ENCODE data around the gene ALDH3A2. TPM values are rescaled to one million over a fixed set of nuclear protein-coding genes. Genes with fewer than 3 reads are reported as not detected.
A peak's percentile ranks its signal among the peaks of the same experiment; 100 is the strongest.

ALDH3A2 gene
- total RNA-seq, 2 experiments from 2014 or later: 29.9 to 30.5 TPM

DNA sequence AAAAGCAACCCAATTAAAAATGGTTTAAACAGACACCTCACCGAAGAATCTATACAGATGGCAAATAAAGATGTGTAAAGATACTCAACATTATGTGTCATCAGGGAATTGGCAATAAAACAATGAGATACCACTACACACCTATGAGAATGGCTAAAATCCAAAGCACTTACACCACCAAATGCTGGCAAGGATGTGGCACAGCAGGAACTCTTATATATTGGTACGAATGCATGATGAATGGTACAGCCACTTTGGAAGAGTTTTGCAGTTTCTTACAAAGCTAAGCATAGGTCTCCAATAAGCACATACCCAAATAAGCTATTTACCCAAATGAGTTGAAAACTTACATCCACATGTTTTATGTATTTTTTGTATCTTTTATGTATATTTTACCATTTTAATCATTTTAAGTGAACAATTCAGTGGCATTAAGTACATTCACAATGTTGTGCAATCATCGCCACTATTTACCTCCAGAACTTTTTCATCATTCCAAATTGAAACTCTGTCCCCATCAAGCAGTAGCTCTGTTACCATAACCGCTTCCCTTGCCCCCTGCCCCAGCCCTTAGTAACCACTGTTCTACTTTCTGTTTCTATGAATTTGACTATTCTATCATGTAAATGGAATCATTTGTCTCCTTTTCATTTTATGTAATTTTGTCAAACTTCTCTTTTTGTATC is 6.7 kb upstream of the ALDH3A2 start:
- Mint-ChIP-seq H3K9me3 (ENCODE audit: low read depth) (no peaks in the 10 kb centered on the region), H3K27me3 (peaks cover 58% of the 10 kb centered on the region), H3K4me1 (peaks cover 21% of the 10 kb centered on the region), H3K36me3 (no peaks in the 10 kb centered on the region), H3K4me3 (no peak overlapping the region), H3K27ac (no peak overlapping the region)
- CTCF ChIA-PET: interaction anchor here (1.9 kb wide), 1 partner anchor 120 kb away, joined by 6 read pairs; no protein-coding TSS in a partner anchor
- no peak for DNase-seq
- no peak for ATAC-seq

DNA sequence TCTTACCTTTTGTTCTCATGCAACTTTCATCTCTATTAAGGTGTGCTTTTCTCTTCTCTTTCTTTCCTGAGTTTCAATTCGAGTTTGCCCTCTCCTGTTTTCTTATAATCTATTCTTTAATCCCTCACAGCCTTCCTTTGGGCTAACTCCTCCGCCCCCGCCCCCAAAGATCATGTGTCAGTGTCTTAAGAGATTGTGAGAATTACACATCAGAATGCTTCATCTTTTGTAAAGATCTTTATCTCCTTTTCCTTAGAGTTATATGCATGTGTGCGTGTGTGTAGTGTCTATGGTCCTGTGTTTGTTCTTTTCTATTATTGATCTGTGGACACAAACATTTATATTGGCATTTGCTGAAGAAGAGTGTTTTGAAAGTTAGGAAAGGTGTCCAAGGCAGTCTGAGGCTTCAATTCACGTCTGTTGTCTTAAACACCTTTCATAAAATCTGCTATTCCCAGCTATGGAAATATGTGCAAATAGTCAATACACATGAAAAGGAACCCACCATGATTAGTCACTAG is 6.1 kb upstream of the ALDH3A2 start:
- H3K27ac Mint-ChIP-seq: no peak overlapping the region
- DNase-seq (no peak), ATAC-seq (no peak)
- no peak overlapping the region for H3K4me3 Mint-ChIP-seq
- H3K9me3 Mint-ChIP-seq (ENCODE audit: low read depth): no peaks in the 10 kb centered on the region
- CTCF ChIA-PET: interaction anchor here (0.6 kb wide), 1 partner anchor 21 kb away, joined by 3 read pairs; no protein-coding TSS in a partner anchor
- peaks cover 53% of the 10 kb centered on the region for H3K27me3 Mint-ChIP-seq
- H3K36me3 Mint-ChIP-seq: no peaks in the 10 kb centered on the region
- H3K4me1 Mint-ChIP-seq: peaks cover 27% of the 10 kb centered on the region

DNA sequence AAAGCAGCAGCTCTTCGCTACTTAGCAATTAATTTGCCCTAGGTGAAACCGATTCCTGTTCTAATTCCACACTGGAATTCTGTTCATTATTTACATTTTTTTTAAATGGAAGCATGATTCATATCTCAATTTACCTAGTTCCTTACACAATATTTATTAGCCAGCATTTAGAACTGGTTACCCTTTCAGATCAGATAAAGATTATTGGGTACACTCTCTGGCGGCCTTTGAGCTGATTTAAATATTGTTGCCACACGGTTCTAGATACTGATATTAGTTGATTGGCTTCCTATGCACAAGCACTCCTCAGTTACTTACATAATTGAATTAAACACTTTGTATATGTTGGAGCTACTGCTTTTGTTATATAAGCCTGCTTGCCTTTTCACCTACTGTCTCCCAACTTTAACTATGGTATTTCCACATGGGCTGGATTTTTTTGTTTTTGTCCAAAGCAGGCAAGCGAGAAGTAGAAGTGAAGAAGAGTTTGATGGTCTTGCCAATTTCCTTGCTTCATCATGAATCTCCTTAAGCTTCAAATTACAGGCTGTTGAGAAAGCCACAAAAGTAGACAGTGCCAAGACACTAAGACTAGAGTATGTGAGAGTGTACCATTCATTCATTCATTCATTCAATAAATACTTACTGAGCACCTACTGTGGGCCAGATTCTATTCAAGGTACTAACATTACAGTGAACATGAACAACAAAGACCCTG is 3.9 kb upstream of the ALDH3A2 start:
- no peaks in the 10 kb centered on the region for H3K36me3 Mint-ChIP-seq
- ATAC-seq: no peak
- H3K4me1 Mint-ChIP-seq: peaks cover 39% of the 10 kb centered on the region
- peaks cover 40% of the 10 kb centered on the region for H3K27me3 Mint-ChIP-seq
- no peak overlapping the region for H3K27ac Mint-ChIP-seq
- H3K4me3 Mint-ChIP-seq: no peak overlapping the region
- no peaks in the 10 kb centered on the region for H3K9me3 Mint-ChIP-seq (ENCODE audit: low read depth)
- no peak for DNase-seq
- CTCF ChIA-PET: interaction anchor here (1.6 to 5.1 kb wide), 5 partner anchors 11 to 282 kb away, joined by 3 to 24 read pairs (median 8); partner anchors contain the start of gene B9D1

DNA sequence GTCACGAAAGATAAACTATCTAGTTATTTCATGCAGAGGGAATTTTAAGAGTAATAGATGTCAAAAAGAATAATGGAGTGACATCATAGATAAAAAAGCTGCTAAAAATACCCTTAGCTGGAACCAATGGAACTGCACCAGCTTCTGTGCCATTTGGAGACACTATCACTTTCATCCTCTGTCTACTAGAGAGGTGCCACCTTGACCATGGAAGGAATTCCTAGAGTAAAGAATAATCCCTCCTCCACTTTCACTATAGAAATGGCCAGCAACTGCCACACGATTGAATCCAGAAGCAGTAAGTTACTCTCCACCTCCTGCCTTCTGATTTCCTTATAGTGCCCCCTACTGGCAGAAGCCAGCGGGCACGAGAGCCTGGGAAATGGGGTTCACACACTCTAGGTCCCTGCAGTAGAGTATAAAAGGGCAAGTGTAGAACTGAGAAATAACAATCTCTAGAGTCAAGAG is 2.8 kb upstream of the ALDH3A2 start:
- CTCF ChIA-PET: interaction anchor here (0.6 to 5.1 kb wide), 10 partner anchors 10 to 283 kb away, joined by 3 to 24 read pairs (median 5); partner anchors contain the start of gene B9D1
- no peak for ATAC-seq
- no peak overlapping the region for H3K4me3 Mint-ChIP-seq

DNA sequence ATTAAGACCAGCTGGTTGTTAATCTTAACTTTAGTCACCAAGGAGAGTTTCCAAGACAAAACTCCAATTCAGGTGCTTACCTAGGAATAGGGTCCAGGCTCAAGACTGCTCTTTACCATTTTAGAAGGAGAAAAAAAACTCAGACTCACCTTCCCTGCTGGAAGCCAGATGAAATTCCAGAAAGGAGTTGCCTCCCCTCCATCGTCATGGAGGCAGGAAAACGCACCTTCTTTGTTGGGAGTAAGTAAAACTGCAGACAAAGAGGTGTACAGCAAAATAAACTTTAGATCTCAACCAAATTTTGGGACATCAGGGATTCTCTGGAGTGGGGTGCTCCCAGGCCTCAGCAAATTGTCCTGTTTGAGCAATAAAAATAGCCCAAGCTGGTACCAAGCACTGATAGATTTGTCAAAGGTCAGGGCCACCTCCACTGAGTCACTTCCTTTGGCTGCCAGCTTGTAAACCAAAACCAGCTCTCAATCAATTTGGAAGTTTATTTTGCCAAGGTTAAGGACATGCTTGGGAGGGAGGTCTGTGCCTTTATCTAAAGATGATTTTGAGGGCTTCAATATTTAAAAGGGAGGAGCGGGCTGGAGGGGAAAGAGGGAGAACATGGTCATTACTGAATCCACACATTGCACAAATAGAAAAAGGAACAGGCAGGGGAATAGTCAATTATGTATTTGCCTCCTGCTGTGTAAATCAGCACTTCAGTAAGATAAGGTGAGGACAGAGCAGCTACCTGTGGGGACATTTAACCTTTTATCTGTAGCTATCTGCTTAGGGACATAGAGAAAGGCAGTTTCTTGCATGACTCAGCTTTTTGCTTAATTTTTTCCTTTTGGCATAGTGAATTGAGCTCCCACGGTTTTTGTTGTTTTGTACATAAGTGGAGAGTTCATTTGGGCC is 1.5 kb upstream of the ALDH3A2 start:
- peaks cover 48% of the 10 kb centered on the region for H3K4me1 Mint-ChIP-seq
- H3K27me3 Mint-ChIP-seq: peaks cover 25% of the 10 kb centered on the region
- peak overlapping the region; percentile 95 for H3K27ac Mint-ChIP-seq
- CTCF ChIA-PET: interaction anchor here (0.6 to 5.1 kb wide), 17 partner anchors 9 to 285 kb away, joined by 3 to 25 read pairs (median 5); partner anchors contain the start of gene B9D1
- no peaks in the 10 kb centered on the region for H3K9me3 Mint-ChIP-seq (ENCODE audit: low read depth)
- peak overlapping the region; percentile 90 for H3K4me3 Mint-ChIP-seq
- peaks cover under 1% of the 10 kb centered on the region for H3K36me3 Mint-ChIP-seq
- DNase-seq: no peak
- no peak for ATAC-seq

More for the DNA sequence above, 2.8 kb upstream of the ALDH3A2 start:
- H3K36me3 Mint-ChIP-seq: no peaks in the 10 kb centered on the region
- H3K27ac Mint-ChIP-seq: no peak overlapping the region
- no peaks in the 10 kb centered on the region for H3K9me3 Mint-ChIP-seq (ENCODE audit: low read depth)
- peak; percentile 75 for DNase-seq
- H3K4me1 Mint-ChIP-seq: peaks cover 48% of the 10 kb centered on the region
- H3K27me3 Mint-ChIP-seq: peaks cover 34% of the 10 kb centered on the region

DNA sequence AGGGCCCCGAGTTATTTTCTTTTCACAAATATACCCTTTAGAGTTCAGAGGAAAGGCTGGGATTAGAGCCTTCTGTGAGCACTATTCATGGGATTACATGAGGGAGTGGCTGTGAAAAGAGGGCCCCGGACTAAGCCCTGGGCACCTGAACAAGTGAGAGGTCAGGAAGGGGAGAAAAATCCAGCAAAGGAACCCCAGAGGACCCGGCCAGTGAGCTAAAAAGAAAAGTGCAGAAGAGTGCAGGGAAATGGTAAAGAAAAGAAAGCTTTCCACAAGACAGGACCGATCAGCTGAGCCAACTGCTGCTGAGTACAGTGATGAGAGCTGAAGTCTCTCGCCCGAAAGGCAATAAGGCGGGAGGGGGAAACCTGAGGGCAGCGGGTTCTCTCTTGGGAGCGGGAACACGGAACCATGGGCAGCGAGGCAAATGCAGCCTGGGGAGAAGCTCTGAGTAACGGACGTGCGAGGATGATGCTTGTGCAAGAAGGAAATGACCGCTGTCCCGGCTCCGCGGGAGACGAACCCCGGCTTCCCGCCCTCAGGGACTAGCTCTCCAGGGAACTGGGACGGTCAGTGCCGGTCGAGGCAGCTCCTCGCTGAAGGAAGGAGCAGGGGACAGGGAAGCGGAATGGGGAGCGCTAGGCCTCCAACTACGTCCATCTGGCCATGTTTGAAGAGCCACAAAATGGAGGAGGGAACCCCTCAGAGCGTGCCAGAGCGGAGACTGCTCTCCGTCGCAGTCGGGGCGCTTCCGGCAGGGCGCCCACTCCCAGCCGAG is 665 bp upstream of the ALDH3A2 start:
- H3K4me3 Mint-ChIP-seq: peak overlapping the region; percentile 90
- peaks cover 6% of the 10 kb centered on the region for H3K36me3 Mint-ChIP-seq
- H3K27ac Mint-ChIP-seq: peak overlapping the region; percentile 95
- ATAC-seq (peak; percentile 10), DNase-seq (no peak)
- no peaks in the 10 kb centered on the region for H3K9me3 Mint-ChIP-seq (ENCODE audit: low read depth)
- peaks cover 17% of the 10 kb centered on the region for H3K27me3 Mint-ChIP-seq
- peaks cover 41% of the 10 kb centered on the region for H3K4me1 Mint-ChIP-seq
- CTCF ChIA-PET: interaction anchor here (0.7 to 5.1 kb wide), 19 partner anchors 8 to 1864 kb away, joined by 3 to 25 read pairs (median 4); partner anchors contain the start of genes B9D1 and ULK2

DNA sequence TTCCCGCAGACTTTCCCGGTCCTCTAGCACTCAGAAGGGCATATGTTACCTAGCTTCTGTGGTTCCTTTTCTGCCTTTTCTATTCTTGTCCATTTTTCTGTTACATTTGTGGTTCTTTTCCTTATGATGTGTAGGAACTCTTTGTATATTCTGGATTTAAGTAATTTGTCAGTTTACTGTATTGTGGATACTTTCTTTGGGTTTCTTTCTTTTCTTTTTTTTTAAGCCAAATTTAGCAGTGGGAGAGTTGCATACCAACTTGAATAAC is 657 bp downstream of the ALDH3A2 start:
- H3K4me3 Mint-ChIP-seq: peak overlapping the region; percentile 90
- peak overlapping the region; percentile 60 for H3K27ac Mint-ChIP-seq
- peaks cover 41% of the 10 kb centered on the region for H3K4me1 Mint-ChIP-seq
- CTCF ChIA-PET: interaction anchor here (1.1 to 3.7 kb wide), 7 partner anchors 10 to 645 kb away, joined by 3 to 25 read pairs (median 7); partner anchors contain the start of genes B9D1 and FAM83G
- no peaks in the 10 kb centered on the region for H3K9me3 Mint-ChIP-seq (ENCODE audit: low read depth)
- peaks cover 12% of the 10 kb centered on the region for H3K27me3 Mint-ChIP-seq
- DNase-seq (no peak), ATAC-seq (no peak)
- H3K36me3 Mint-ChIP-seq: peaks cover 16% of the 10 kb centered on the region

DNA sequence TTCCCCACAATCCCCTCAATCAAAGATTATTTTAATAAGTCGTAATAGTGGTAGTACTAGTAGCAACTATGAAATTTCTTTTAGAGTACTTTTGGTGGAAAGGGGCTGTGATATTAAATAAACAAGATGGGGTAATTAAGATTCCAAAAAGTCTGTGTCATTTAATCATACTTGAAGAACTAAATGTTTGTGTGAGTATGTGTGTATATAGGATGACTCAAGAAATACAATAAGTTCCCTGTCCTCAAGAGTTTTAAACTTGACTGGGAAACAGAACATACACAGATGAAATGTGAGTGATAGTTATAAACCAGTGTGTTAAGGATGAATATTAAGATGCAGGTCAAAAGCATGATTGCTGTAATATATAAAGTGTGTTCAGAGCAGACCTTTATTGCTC is 2.3 kb downstream of the ALDH3A2 start:
- CTCF ChIA-PET: no interaction called here
- H3K36me3 Mint-ChIP-seq: peaks cover 23% of the 10 kb centered on the region
- ATAC-seq (no peak), DNase-seq (no peak)
- H3K4me3 Mint-ChIP-seq: no peak overlapping the region
- H3K27me3 Mint-ChIP-seq: no peaks in the 10 kb centered on the region
- H3K27ac Mint-ChIP-seq: no peak overlapping the region
- H3K9me3 Mint-ChIP-seq (ENCODE audit: low read depth): no peaks in the 10 kb centered on the region
- peaks cover 37% of the 10 kb centered on the region for H3K4me1 Mint-ChIP-seq

DNA sequence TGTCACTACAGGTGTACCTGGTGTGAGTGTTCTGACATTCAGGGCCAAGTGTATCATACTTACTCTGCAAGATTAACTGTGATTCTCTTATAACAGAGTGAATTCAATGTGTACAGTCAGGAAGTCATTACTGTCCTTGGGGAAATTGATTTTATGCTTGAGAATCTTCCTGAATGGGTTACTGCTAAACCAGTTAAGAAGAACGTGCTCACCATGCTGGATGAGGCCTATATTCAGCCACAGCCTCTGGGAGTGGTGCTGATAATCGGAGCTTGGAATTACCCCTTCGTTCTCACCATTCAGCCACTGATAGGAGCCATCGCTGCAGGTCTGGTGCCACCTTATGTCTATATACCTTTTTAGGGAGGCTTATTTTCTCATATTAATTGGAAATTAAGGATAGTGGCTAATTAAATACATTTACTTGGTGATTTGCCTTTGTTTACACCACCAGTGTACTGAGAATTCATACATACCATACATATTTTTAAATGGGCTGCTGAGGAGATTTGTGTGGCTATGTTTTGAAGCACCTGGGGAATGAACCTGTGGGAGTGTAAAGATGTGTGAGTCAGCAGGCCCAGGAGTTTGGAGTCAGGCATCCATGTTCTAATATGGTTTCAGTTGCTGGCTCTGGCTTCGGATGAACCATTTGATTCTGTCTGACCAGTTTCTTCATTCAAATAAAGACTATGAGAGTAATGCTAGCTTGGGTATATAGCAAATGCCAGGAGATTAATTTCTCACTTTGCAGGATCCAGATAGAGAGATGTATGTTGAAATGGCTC is 3.1 kb downstream of the ALDH3A2 start:
- CTCF ChIA-PET: interaction anchor here (0.8 kb wide), 1 partner anchor 93 kb away, joined by 3 read pairs; no protein-coding TSS in a partner anchor
- H3K27me3 Mint-ChIP-seq: no peaks in the 10 kb centered on the region
- H3K27ac Mint-ChIP-seq: no peak overlapping the region
- ATAC-seq (no peak), DNase-seq (no peak)
- H3K9me3 Mint-ChIP-seq (ENCODE audit: low read depth): no peaks in the 10 kb centered on the region
- no peak overlapping the region for H3K4me3 Mint-ChIP-seq
- peaks cover 33% of the 10 kb centered on the region for H3K4me1 Mint-ChIP-seq
- peaks cover 27% of the 10 kb centered on the region for H3K36me3 Mint-ChIP-seq

DNA sequence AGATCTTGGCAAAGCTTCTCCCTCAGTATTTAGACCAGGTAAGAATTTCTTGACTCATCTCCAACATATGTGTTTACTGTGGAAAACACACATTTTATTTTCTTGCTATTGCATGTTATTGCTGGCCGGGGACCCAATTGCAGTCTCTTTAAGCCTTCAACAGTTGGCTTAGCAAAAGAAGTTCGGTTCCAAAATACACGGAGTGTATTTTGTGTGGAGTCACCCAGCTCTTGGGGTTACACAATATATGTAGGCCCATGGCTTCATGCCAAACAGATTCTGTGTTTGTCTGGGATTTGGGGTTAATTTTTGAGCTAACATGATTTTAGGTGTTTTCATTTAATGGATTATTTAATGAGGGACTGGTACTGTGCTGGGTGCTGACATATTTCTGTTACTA is 4.0 kb downstream of the ALDH3A2 start:
- DNase-seq: no peak
- H3K4me3 Mint-ChIP-seq: no peak overlapping the region
- H3K27me3 Mint-ChIP-seq: no peaks in the 10 kb centered on the region
- ATAC-seq: no peak
- peaks cover 23% of the 10 kb centered on the region for H3K4me1 Mint-ChIP-seq
- peaks cover 27% of the 10 kb centered on the region for H3K36me3 Mint-ChIP-seq
- CTCF ChIA-PET: interaction anchor here (0.7 to 1.3 kb wide), 3 partner anchors 11 to 137 kb away, joined by 3 to 4 read pairs (median 3); no protein-coding TSS in a partner anchor
- H3K27ac Mint-ChIP-seq: no peak overlapping the region
- no peaks in the 10 kb centered on the region for H3K9me3 Mint-ChIP-seq (ENCODE audit: low read depth)

DNA sequence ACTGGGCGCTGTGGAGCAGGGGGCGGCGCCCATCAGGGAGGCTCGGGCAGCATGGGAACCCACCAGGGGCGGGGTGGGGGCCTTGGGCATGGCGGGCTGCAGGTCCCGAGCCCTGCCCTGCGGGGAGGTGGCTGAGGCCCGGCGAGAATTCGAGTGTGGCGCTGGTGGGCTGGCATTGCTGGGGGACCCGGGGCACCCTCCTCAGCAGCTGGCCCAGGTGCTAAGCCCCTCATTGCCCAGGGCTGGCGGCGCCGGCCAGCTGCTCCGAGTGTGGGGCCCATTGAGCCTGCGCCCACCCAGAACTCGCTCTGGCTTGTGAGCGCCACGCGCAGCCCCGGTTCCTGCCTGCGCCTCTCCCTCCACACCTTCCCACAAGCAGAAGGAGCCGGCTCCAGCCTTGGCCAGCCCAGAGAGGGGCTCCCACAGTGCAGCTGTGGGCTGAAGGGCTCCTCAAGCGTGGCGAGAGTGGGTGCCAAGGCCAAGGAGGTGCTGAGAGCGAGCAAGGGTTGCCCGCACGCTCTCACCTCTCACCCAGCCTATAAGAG is 5.9 kb downstream of the ALDH3A2 start:
- peaks cover 15% of the 10 kb centered on the region for H3K4me1 Mint-ChIP-seq
- H3K27me3 Mint-ChIP-seq: no peaks in the 10 kb centered on the region
- DNase-seq (no peak), ATAC-seq (no peak)
- peaks cover 27% of the 10 kb centered on the region for H3K36me3 Mint-ChIP-seq
- CTCF ChIA-PET: interaction anchor here (2.9 kb wide), 1 partner anchor 8 kb away, joined by 15 read pairs; no protein-coding TSS in a partner anchor
- no peaks in the 10 kb centered on the region for H3K9me3 Mint-ChIP-seq (ENCODE audit: low read depth)
- H3K4me3 Mint-ChIP-seq: no peak overlapping the region
- H3K27ac Mint-ChIP-seq: no peak overlapping the region
